Measurements from ENCODE around the gene VRTN. TPM values are rescaled to one million over a fixed set of nuclear protein-coding genes. Genes with fewer than 3 reads are reported as not detected.

The VRTN gene
- total RNA-seq, 4 donors from 2014 or later = 0.57 TPM; not detected in 3

DNA sequence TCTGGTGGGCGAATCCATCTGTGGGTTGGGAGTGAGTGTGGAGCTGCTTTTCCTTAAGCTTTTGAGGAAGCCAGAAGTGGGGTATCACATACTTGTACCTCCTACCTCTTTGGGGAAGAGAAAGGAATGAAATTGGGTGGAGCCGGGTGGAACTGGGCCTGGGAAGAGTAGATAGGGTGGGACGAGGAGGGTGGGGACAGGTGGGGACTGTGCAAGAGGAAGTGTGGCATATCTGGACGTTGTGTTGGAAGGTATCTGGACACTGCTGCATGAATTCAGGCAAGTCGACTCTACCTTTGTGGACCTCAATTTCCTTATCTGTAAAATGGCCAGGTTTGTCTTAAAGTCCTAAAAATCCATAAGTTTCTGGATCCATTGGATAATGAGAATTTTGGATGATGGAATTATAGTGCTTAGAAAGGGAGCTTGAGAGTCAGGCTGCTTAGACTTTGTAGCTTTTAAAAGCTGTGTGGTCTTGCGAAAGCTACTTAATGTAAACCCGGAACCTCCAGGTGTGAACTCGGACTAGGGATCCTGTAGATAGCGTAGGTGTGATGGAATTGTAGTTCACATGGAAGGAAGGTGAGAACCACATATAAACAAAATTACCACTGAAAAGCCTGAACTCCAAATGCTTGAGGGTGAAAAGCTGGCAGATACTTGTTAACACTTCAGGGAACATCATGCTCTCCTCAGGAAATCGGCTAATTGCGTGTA, 2.1 kb downstream of the VRTN start:
- Histone ChIP-seq H3K9me3 (no peaks in the 10 kb centered on the region), H3K27ac (no peak overlapping the region), H3K4me1 (peaks cover 0 to 4% (median 0%) of the 10 kb centered on the region in 4 donors), H3K36me3 (no peaks in the 10 kb centered on the region), H3K27me3 (no peaks in the 10 kb centered on the region), H3K4me3 (no peak overlapping the region)
- TF ChIP-seq, protein P1, sequence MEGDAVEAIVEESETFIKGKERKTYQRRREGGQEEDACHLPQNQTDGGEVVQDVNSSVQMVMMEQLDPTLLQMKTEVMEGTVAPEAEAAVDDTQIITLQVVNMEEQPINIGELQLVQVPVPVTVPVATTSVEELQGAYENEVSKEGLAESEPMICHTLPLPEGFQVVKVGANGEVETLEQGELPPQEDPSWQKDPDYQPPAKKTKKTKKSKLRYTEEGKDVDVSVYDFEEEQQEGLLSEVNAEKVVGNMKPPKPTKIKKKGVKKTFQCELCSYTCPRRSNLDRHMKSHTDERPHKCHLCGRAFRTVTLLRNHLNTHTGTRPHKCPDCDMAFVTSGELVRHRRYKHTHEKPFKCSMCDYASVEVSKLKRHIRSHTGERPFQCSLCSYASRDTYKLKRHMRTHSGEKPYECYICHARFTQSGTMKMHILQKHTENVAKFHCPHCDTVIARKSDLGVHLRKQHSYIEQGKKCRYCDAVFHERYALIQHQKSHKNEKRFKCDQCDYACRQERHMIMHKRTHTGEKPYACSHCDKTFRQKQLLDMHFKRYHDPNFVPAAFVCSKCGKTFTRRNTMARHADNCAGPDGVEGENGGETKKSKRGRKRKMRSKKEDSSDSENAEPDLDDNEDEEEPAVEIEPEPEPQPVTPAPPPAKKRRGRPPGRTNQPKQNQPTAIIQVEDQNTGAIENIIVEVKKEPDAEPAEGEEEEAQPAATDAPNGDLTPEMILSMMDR (IDR thresholded peaks at IDR 0.05) = no peak
- no peak for TF ChIP-seq POLR2A (IDR thresholded peaks at IDR 0.05)
- DNase-seq = no peak

DNA sequence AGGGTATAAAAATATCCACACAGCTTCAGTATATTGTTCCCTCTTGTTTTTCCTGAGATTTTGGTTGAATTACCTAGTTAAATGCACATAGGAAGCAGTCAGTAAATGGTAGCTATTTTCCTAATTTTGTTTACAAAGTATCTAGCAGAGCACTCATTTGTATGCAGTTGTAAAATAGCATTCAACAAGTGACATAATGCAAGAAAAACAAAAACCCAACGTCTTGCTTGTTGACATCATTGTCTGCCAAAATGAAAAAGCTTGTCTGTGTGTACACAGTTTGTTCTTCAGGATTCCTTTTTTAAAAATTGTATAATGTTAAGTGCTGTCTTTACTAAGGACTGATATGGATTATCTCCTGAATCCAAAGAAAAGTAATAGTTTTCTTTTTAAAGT, 2.7 kb downstream of the VRTN start:
- peaks cover 0 to 4% (median 0%) of the 10 kb centered on the region in 4 donors for H3K4me1 ChIP-seq
- H3K27ac ChIP-seq = no peak overlapping the region
- no peak for DNase-seq
- no peaks in the 10 kb centered on the region for H3K9me3 ChIP-seq
- H3K4me3 ChIP-seq = no peak overlapping the region
- no peaks in the 10 kb centered on the region for H3K27me3 ChIP-seq
- TF ChIP-seq, protein P1 (IDR thresholded peaks at IDR 0.05) = no peak
- TF ChIP-seq POLR2A (IDR thresholded peaks at IDR 0.05) = no peak
- no peaks in the 10 kb centered on the region for H3K36me3 ChIP-seq

DNA sequence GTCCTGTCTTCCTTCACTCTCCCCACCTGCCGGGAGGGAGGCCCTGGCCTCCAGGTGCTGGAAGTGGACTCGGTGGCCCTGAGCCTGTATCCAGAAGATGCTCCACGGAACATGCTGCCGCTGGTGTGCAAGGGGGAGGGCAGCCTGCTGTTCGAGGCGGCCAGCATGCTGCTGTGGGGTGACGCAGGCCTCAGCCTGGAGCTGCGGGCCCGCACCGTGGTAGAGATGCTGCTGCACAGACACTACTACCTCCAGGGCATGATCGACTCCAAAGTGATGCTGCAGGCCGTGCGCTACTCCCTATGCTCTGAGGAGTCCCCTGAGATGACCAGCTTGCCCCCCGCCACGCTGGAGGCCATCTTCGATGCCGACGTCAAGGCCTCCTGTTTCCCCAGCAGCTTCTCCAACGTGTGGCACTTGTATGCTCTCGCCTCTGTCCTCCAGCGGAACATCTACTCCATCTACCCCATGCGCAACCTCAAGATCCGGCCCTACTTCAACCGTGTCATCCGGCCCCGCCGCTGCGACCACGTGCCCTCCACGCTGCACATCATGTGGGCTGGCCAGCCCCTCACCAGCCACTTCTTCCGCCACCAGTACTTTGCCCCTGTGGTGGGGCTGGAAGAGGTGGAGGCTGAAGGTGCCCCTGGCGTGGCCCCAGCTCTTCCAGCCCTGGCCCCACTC, 8.8 kb downstream of the VRTN start:
- no peaks in the 10 kb centered on the region for H3K4me1 ChIP-seq
- no peaks in the 10 kb centered on the region for H3K27me3 ChIP-seq
- no peaks in the 10 kb centered on the region for H3K36me3 ChIP-seq
- no peak overlapping the region for H3K27ac ChIP-seq
- no peaks in the 10 kb centered on the region for H3K9me3 ChIP-seq
- H3K4me3 ChIP-seq = no peak overlapping the region
- no peak for DNase-seq
- TF ChIP-seq, protein P1 (IDR thresholded peaks at IDR 0.05) = no peak
- no peak for TF ChIP-seq POLR2A (IDR thresholded peaks at IDR 0.05)

DNA sequence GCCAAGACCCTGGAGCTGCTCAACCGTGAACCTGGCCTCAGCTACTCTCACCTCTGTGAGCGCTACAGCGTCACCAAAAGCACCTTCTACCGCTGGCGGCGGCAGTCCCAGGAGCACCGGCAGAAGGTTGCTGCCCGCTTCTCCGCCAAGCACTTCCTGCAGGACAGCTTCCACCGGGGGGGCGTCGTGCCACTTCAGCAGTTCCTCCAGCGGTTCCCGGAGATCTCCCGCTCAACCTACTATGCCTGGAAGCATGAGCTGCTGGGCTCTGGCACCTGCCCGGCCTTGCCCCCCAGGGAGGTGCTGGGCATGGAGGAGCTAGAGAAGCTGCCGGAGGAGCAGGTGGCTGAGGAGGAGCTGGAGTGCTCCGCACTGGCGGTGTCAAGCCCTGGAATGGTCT, 9.3 kb downstream of the VRTN start:
- no peak for TF ChIP-seq POLR2A (IDR thresholded peaks at IDR 0.05)
- TF ChIP-seq, protein P1 (IDR thresholded peaks at IDR 0.05) = no peak
- no peaks in the 10 kb centered on the region for H3K4me1 ChIP-seq
- no peaks in the 10 kb centered on the region for H3K36me3 ChIP-seq
- no peak for DNase-seq
- no peaks in the 10 kb centered on the region for H3K27me3 ChIP-seq
- H3K27ac ChIP-seq = no peak overlapping the region
- no peaks in the 10 kb centered on the region for H3K9me3 ChIP-seq
- H3K4me3 ChIP-seq = no peak overlapping the region

DNA sequence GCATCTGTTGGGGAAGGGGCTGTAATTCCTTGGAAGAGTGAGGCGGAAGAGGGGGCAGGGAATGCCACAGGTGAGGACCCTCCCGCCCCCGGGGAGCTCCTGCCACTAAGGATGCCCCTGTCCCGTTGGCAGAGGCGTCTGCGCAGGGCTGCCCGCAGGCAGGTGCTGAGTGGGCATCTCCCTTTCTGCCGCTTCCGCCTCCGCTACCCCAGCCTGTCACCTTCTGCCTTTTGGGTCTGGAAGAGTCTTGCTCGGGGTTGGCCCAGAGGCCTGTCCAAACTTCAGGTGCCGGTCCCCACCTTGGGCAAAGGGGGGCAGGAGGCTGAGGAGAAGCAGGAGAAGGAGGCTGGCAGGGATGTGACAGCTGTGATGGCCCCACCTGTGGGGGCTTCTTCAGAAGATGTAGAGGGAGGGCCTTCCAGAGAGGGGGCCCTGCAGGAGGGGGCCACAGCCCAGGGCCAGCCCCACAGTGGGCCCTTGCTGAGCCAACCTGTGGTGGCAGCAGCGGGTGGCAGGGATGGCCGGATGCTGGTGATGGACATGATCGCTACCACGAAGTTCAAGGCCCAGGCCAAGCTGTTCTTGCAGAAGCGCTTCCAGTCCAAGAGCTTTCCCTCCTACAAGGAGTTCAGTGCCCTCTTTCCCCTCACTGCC, 10.0 kb downstream of the VRTN start:
- Histone ChIP-seq H3K27ac (no peak overlapping the region), H3K36me3 (no peaks in the 10 kb centered on the region), H3K9me3 (no peaks in the 10 kb centered on the region), H3K27me3 (no peaks in the 10 kb centered on the region), H3K4me3 (no peak overlapping the region), H3K4me1 (no peaks in the 10 kb centered on the region)
- DNase-seq = no peak
- TF ChIP-seq, protein P1 (IDR thresholded peaks at IDR 0.05) = no peak
- no peak for TF ChIP-seq POLR2A (IDR thresholded peaks at IDR 0.05)

Measured in Peyer's patch (tissue), 4 donors.